Fibroblast of pulmonary artery (primary cell): ENCODE measurements around the gene RPS10.
A peak's percentile ranks its signal among the peaks of the same experiment; 100 is the strongest.

Source experiments
- DNase-seq: peaks from one replicate; pipeline ENCODE4 v3.0.0-alpha.2; 2010; ENCODE audit warnings: low read depth
- H3K4me3 ChIP-seq: replicated peaks from 2 replicates; pipeline ENCODE4 v1.5.1; 2011; ENCODE audit warnings: low read depth, mild to moderate bottlenecking, control low read depth, low read length, moderate library complexity
- TF ChIP-seq, protein P1 (sequence below): IDR thresholded peaks from 2 replicates; pipeline ENCODE4 v1.5.1; 2011; ENCODE audit warnings: mild to moderate bottlenecking, control low read depth, low read length, inconsistent platforms; ENCODE audit errors: missing control alignments

RPS10 gene

DNA sequence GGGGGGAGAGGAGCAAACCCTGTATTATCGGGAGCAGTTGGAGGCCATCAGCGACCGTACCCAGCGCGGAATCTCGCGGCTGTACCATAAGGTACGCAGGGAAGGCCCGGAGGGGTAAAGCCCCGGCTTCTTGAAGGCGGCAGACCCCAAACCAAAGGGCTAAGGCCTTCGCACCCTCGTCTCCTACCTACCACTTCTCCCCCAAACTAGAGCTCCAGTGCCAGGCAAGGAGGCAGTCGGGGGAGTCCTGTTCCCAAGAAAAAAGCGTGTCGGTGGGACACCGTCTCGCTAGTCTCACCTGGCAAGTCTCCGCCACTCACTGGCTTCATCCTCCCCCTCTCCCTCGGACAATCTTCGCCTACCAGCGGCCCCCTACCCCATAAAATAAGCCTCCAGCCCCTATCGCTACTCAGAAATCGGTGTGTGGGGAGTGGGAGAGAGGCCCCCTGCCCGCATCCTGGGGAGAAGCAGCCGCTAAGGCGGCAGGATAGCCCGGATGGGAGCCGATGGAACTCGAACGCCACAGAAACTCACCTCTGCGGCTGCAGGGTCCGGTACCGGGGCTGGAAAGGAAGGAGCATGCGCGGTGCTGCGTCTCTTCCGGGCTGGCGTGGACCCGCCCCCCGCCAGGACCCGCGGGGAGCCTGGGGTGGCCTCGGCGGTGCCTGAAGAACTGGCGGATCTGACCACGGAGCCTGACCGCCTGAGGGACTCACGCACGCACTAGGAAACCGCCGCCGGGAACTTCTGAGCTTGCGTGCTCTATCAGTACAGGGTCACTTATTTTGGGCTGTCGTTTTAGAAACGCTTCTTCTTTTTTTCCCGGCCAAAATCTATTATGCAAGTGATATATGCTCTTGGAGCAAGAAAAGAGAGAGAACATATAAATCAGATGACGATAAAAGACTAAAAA lies at the start of gene RPS10:
Gene RPS10, minus strand, starts transcription at position 572 of the 913 bp plus-strand sequence. CDS start 848 bp downstream, outside the sequence.
- TF ChIP-seq, protein P1, sequence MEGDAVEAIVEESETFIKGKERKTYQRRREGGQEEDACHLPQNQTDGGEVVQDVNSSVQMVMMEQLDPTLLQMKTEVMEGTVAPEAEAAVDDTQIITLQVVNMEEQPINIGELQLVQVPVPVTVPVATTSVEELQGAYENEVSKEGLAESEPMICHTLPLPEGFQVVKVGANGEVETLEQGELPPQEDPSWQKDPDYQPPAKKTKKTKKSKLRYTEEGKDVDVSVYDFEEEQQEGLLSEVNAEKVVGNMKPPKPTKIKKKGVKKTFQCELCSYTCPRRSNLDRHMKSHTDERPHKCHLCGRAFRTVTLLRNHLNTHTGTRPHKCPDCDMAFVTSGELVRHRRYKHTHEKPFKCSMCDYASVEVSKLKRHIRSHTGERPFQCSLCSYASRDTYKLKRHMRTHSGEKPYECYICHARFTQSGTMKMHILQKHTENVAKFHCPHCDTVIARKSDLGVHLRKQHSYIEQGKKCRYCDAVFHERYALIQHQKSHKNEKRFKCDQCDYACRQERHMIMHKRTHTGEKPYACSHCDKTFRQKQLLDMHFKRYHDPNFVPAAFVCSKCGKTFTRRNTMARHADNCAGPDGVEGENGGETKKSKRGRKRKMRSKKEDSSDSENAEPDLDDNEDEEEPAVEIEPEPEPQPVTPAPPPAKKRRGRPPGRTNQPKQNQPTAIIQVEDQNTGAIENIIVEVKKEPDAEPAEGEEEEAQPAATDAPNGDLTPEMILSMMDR, result no peak
- DNase-seq, result peak; percentile 94
- H3K4me3 ChIP-seq, result peak within 1 kb of the TSS; percentile 99

DNA sequence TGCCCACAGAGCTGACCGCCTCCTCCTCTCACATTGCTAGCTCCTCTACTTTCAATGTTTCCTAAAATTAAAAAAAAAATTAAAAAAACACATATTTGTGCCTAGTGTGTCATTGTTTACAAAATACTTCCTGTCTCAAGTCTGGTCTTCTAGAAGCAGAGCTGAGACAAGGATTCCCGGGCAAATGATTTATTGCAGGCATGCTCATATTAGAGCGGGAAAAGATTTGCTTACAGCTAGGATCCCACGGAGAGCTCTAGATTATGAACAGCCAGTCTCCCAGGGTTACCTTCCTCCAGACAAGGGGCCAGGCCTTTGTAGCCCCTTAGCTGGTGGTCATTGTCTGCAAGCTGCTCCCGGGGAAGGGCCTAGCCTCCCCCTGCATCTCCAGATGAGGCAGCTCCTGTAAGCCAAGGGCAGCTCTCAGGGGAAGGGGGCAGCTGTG lies 49.4 kb upstream of the RPS10 start:
- H3K4me3 ChIP-seq, result no peak overlapping the region
- TF ChIP-seq, protein P1, result no peak
- DNase-seq, result no peak

DNA sequence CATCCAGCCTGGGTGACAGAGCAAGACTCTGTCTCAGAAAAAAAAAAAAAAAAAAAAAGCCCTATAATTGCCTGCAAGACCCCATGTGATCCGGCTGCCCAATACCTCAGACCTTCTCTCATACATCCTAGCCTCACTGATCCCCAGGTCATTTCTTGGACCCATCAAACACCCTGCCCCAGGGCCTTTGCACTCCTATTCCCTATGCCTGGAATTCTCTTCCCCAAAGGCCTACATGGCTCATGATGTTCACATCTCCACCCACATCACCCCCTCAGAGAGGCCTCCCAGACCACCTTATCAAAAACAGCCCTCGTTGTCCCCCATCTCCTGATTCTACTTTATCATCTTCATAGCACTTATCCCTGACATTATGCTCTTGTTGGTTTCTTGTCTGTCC lies 48.9 kb upstream of the RPS10 start:
- H3K4me3 ChIP-seq, result no peak overlapping the region
- TF ChIP-seq, protein P1, result no peak
- no peak for DNase-seq

DNA sequence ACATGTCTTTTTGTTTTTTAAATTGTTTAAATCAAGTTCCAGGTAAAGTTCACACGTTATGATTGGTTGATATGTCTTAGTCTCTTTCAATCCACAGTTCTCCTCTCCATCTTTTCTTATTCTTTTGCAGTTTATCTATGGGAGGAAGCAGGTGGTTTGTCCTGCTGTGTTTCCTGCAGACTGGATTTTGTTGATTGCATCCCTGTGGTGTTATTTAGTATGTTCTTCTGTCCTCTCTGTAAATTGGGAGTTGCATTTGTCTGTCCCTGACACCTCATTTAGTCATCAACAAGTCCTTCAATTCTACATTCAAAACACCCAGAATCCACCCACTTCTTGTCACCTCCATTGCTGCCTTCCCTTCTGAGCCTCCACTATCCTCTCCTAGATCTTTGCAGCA lies 48.1 kb upstream of the RPS10 start:
- no peak overlapping the region for H3K4me3 ChIP-seq
- DNase-seq, result no peak
- TF ChIP-seq, protein P1, result no peak

DNA sequence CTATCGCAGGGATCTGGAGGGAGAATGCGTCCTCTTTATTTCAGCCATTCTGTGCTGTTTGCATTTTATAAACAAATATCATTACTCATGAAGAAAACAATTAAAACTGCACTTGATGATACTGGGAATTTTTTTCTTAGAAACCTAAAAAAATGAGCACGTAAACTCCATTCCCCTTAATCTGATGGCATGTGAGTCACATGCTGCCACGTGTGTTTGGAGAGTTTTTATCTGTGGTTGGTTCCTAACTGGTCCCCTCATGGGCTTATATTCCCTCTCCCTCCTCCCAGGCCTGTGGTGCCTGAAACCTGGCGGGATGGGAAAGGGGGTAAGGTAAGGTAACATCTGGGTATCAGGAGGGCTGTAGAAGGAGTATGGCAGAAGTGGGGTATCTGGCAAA lies 46.6 kb upstream of the RPS10 start:
- no peak overlapping the region for H3K4me3 ChIP-seq
- TF ChIP-seq, protein P1, result no peak
- no peak for DNase-seq

DNA sequence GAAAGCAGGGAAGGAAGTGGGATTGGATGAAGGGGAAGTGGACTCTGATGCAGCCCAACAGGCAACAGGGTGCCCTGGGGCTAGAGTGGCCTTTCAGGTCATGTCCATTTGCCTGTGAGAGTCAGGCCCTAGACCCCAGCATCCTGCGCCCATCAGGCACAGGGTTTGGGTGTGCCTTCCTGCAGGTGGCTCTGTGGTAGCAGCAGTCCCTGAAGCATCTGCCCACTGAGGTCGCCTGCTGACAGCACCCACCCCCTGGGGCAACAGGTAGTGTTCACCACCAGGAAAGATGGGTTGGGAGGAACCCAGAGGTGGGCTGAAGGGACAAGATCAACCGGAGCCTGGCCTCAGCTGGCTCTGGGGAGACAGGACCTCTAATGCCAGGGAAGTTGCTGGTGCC lies 43.6 kb upstream of the RPS10 start:
- TF ChIP-seq, protein P1, result no peak
- no peak overlapping the region for H3K4me3 ChIP-seq

More for the DNA sequence above, 43.6 kb upstream of the RPS10 start:
- DNase-seq, result no peak
